Activated CD4-positive, alpha-beta T cell treated with anti-CD3 and anti-CD28 coated beads, Interleukin-2, amount 10 ng/mL, durations not matched to agents 7 days and 5 days (primary cell): Measurements from ENCODE around the gene CTDSP2. TPM values are rescaled to one million over a fixed set of nuclear protein-coding genes. Genes with fewer than 3 reads are reported as not detected.
A peak's percentile ranks its signal among the peaks of the same experiment; 100 is the strongest.
"Not testable (repeated sequence)": the region's sequence is repeated elsewhere in the genome, so short reads cannot be mapped to it uniquely, and the experiment has no call there.

ENCODE experiments used
- CTCF ChIA-PET: fragments of 350-600 bp; sonication (Branson Sonifier 250); formaldehyde crosslinking; loops from one replicate; lab custom pipeline; 2021; ENCODE audit warnings: antibody characterized with exemption; lab: Charles Lee
- POLR2A ChIA-PET: fragments of 350-600 bp; sonication (Branson Sonifier 250); formaldehyde crosslinking; loops from one replicate; lab custom pipeline; 2021; ENCODE audit warnings: antibody characterized with exemption; lab: Charles Lee
- DNase-seq: peaks from one replicate; pipeline ENCODE4 v3.0.0-alpha.2; 2020
- H3K27ac Mint-ChIP-seq: one replicate; pipeline ENCODE4 v1.8.0; 2021; ENCODE audit warnings: mild to moderate bottlenecking, moderate library complexity, mixed read lengths
- H3K27me3 Mint-ChIP-seq: one replicate; pipeline ENCODE4 v1.8.0; 2021; ENCODE audit warnings: mixed read lengths
- H3K36me3 Mint-ChIP-seq: one replicate; pipeline ENCODE4 v1.8.0; 2021; ENCODE audit warnings: low read depth, mixed read lengths
- H3K4me1 Mint-ChIP-seq: one replicate; pipeline ENCODE4 v1.8.0; 2021; ENCODE audit warnings: mixed read lengths
- H3K4me3 Mint-ChIP-seq: one replicate; pipeline ENCODE4 v1.8.0; 2021; ENCODE audit warnings: mild to moderate bottlenecking, moderate library complexity, mixed read lengths
- H3K9me3 Mint-ChIP-seq: one replicate; pipeline ENCODE4 v1.8.0; 2021; ENCODE audit warnings: mixed read lengths
- total RNA-seq, 2 experiments: library from RNA; stranded (reverse); gene quantifications; one replicate each; pipeline ENCODE4 v1.2.3, GENCODE V29; 2021

CTDSP2 gene
- total RNA-seq, 2 experiments from 2014 or later = 144 to 156 TPM

- H3K4me3 Mint-ChIP-seq = no peak overlapping the region
- DNase-seq = no peak
- ChIA-PET POLR2A (no interaction called here), CTCF (interaction anchor here (0.9 to 1.0 kb wide), 2 partner anchors 14 to 35 kb away, joined by 3 read pairs; no protein-coding TSS in a partner anchor)
- H3K9me3 Mint-ChIP-seq = no peaks in the 10 kb centered on the region
- H3K36me3 Mint-ChIP-seq = no peaks in the 10 kb centered on the region
- H3K27me3 Mint-ChIP-seq = peaks cover 21% of the 10 kb centered on the region
- H3K27ac Mint-ChIP-seq = no peak overlapping the region
- peaks cover 7% of the 10 kb centered on the region for H3K4me1 Mint-ChIP-seq
Measured at GRCh38 chr12:57861967-57862366, 15.4 kb upstream of the CTDSP2 start.

DNA sequence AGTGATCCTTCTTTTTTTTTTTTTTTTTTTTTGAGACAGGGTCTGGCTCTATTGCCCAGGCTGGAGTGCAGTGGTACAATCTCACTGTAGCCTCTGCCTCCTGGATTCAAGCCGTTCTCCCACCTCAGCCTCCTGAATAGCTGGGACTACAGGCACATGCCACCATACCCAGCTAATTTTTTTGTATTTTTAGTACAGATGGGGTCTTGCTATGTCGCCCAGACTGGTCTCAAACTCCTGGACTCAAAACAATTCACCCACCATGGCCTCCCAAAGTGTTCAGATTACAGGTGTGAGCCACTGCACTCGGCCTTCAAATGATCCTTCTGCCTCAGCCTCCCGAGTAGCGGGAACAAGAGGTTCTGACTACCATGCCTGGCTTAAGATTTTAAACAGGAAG, 14.4 kb upstream of the CTDSP2 start:
- H3K27ac Mint-ChIP-seq, H3K9me3 Mint-ChIP-seq, DNase-seq, POLR2A ChIA-PET, H3K36me3 Mint-ChIP-seq, CTCF ChIA-PET, H3K4me3 Mint-ChIP-seq, H3K4me1 Mint-ChIP-seq: not testable (repeated sequence)
- peaks cover 28% of the 10 kb centered on the region for H3K27me3 Mint-ChIP-seq

DNA sequence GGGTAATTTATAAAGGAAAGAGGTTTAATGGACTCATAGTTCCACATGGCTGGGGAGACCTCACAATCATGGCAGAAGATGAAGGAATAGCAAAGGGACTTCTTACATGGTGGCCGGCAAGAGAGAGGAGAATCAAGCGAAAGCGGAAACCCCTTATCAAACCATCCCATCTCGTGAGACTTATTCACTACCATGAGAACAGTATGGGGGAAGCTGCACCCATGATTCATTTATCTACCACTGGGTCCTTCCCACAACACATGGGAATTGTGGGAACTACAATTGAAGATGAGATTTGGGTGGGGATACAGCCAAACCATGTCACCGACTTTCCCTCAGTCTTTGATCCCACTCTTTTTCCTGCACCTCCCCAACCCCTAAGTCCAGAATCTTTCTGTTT, 12.6 kb upstream of the CTDSP2 start:
- POLR2A ChIA-PET = no interaction called here

GRCh38 chr12:57858123-57858522, 11.6 kb upstream of the CTDSP2 start:
- DNase-seq, H3K27ac Mint-ChIP-seq, H3K4me1 Mint-ChIP-seq, H3K9me3 Mint-ChIP-seq, H3K4me3 Mint-ChIP-seq, POLR2A ChIA-PET, H3K36me3 Mint-ChIP-seq: not testable (repeated sequence)
- CTCF ChIA-PET = interaction anchor here (0.6 to 1.1 kb wide), 3 partner anchors 11 to 81 kb away, joined by 3 read pairs; no protein-coding TSS in a partner anchor
- peaks cover 30% of the 10 kb centered on the region for H3K27me3 Mint-ChIP-seq

More for the DNA sequence above, 12.6 kb upstream of the CTDSP2 start:
- Mint-ChIP-seq H3K4me1 (no peaks in the 10 kb centered on the region), H3K4me3 (no peak overlapping the region), H3K9me3 (no peaks in the 10 kb centered on the region), H3K27me3 (peaks cover 26% of the 10 kb centered on the region), H3K36me3 (no peaks in the 10 kb centered on the region), H3K27ac (no peak overlapping the region)
- CTCF ChIA-PET = no interaction called here
- no peak for DNase-seq

DNA sequence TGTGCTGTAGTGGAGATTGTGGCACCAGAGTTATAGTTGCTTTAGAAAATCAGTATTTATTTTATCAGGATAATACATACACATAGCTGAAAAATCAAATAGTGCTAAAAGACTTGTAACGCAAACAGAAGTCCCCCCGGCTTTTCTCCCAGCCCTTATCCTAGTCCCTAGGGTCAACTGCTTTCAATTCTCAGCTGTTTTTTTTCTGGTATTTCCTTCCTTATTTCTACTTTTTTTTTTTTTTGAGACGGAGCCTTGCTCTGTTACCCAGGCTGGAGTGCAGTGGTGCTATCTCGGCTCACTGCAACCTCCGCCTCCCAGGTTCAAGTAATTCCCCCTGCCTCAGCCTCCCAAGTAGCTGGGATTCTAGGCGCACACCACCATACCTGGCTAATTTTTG, 8.4 kb upstream of the CTDSP2 start:
- H3K9me3 Mint-ChIP-seq = no peaks in the 10 kb centered on the region
- no peak for DNase-seq
- ChIA-PET POLR2A (interaction anchor here (0.6 kb wide), 2 partner anchors 10 to 1414 kb away, joined by 3 read pairs; no protein-coding TSS in a partner anchor), CTCF (interaction anchor here (0.8 to 2.8 kb wide), 6 partner anchors 10 to 49 kb away, joined by 3 to 14 read pairs (median 4); no protein-coding TSS in a partner anchor)
- no peak overlapping the region for H3K4me3 Mint-ChIP-seq
- H3K27me3 Mint-ChIP-seq = peaks cover 48% of the 10 kb centered on the region
- H3K36me3 Mint-ChIP-seq = no peaks in the 10 kb centered on the region
- H3K27ac Mint-ChIP-seq = no peak overlapping the region
- peaks cover 16% of the 10 kb centered on the region for H3K4me1 Mint-ChIP-seq

DNA sequence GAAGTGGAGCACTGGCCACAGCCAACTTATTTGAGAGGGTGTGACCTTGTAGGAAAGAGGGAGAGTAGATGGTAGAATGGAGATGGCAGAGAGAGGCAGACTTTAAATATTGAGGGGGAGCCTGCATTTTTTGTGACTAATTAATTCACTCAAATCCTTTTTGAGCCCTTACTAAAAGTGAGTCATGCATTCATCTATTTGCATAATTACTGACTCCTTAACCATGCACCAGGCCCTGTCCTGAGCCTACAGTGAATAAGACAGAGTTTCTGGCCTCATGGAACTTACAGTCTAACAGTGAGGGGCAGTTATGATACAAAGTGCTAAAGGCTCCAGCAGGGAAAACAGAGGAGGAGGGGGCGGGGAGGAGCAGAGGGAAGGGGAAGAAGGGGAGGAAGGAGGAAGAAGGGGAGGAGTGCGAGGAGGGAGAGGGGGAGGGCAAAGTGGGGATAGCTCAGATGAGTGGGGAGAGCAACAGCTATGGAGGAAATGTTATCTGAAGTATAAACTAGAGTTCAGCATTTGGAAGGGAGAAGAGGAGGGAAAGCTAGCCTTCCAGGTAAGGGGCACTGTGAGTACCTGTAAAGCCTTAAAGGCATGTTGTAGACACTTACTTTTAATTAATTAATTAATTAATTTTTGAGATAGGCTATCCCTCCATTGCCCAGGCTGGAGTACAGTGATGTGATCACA, 7.5 kb upstream of the CTDSP2 start:
- Mint-ChIP-seq H3K27ac (no peak overlapping the region), H3K27me3 (peaks cover 50% of the 10 kb centered on the region), H3K4me1 (peaks cover 16% of the 10 kb centered on the region), H3K36me3 (no peaks in the 10 kb centered on the region), H3K9me3 (no peaks in the 10 kb centered on the region), H3K4me3 (no peak overlapping the region)
- ChIA-PET POLR2A (no interaction called here), CTCF (interaction anchor here (1.1 to 2.8 kb wide), 6 partner anchors 11 to 48 kb away, joined by 3 to 14 read pairs (median 4); no protein-coding TSS in a partner anchor)
- DNase-seq = no peak

GRCh38 chr12:57852620-57853500, 6.3 kb upstream of the CTDSP2 start:
- DNase-seq = no peak
- H3K36me3 Mint-ChIP-seq = no peaks in the 10 kb centered on the region
- H3K4me3 Mint-ChIP-seq = no peak overlapping the region
- ChIA-PET CTCF (interaction anchor here (0.6 to 2.8 kb wide), 4 partner anchors 14 to 35 kb away, joined by 3 to 14 read pairs (median 4); no protein-coding TSS in a partner anchor), POLR2A (interaction anchor here (0.6 kb wide), 1 partner anchor 19 kb away, joined by 4 read pairs; no protein-coding TSS in a partner anchor)
- H3K27ac Mint-ChIP-seq = no peak overlapping the region
- H3K4me1 Mint-ChIP-seq = peaks cover 26% of the 10 kb centered on the region
- H3K9me3 Mint-ChIP-seq = no peaks in the 10 kb centered on the region
- H3K27me3 Mint-ChIP-seq = peaks cover 55% of the 10 kb centered on the region

DNA sequence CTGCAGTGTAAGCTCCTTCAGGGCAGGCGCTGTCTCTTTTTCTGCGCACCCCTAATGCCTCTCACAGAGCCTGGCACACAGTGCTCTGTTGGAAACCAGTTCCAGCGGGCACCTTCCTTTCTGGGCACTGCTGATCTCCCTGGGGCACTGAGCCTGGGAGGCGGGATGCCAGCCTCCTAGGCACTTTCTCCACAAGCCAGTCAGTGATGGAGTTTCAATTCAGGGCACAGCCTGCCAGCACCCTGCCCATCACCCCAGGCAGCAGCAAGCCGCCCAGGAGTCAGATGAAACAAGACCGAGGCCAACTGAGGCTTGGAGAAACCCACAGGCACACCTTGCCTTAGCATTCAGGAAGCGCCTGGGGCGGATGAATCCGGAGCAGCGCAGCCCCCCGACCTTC, 5.7 kb upstream of the CTDSP2 start:
- H3K4me3 Mint-ChIP-seq = no peak overlapping the region
- ChIA-PET POLR2A (interaction anchor here (0.6 kb wide), 1 partner anchor 18 kb away, joined by 4 read pairs; no protein-coding TSS in a partner anchor), CTCF (interaction anchor here (0.7 to 1.4 kb wide), 3 partner anchors 10 to 47 kb away, joined by 3 to 4 read pairs (median 3); no protein-coding TSS in a partner anchor)
- no peak for DNase-seq
- peaks cover 55% of the 10 kb centered on the region for H3K27me3 Mint-ChIP-seq
- H3K4me1 Mint-ChIP-seq = peaks cover 28% of the 10 kb centered on the region
- H3K36me3 Mint-ChIP-seq = no peaks in the 10 kb centered on the region
- no peaks in the 10 kb centered on the region for H3K9me3 Mint-ChIP-seq
- no peak overlapping the region for H3K27ac Mint-ChIP-seq

DNA sequence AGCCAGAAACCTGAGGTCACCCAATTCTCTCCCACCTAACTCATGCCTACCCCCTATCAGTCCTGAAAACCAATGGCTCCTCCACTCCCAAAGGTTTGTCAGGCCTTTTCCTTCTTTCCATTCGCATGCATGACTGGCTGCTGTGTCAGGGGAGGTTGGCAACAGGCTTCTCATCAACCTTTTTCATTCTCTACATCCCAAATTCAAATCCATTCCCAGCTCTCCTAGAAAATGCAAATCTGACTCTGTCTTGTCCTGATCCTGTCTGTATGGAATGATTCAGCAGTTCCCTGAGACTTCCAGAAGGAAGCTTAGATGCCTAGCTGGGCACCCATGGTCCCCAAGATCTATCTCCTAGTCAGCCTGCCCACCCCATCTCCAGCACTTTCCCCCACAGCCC, 5.0 kb upstream of the CTDSP2 start:
- no peaks in the 10 kb centered on the region for H3K9me3 Mint-ChIP-seq
- ChIA-PET POLR2A (interaction anchor here (0.6 kb wide), 1 partner anchor 10 kb away, joined by 4 read pairs; no protein-coding TSS in a partner anchor), CTCF (interaction anchor here (0.7 to 1.4 kb wide), 6 partner anchors 9 to 68 kb away, joined by 3 to 5 read pairs (median 4); partner anchors contain the start of gene TSFM)
- H3K27me3 Mint-ChIP-seq = peaks cover 51% of the 10 kb centered on the region
- H3K36me3 Mint-ChIP-seq = no peaks in the 10 kb centered on the region
- H3K4me3 Mint-ChIP-seq = no peak overlapping the region
- no peak overlapping the region for H3K27ac Mint-ChIP-seq
- H3K4me1 Mint-ChIP-seq = peaks cover 32% of the 10 kb centered on the region
- DNase-seq = no peak

GRCh38 chr12:57850854-57851430, 4.4 kb upstream of the CTDSP2 start:
- Mint-ChIP-seq H3K27ac (no peak overlapping the region), H3K4me3 (no peak overlapping the region), H3K9me3 (no peaks in the 10 kb centered on the region), H3K27me3 (peaks cover 47% of the 10 kb centered on the region), H3K36me3 (no peaks in the 10 kb centered on the region), H3K4me1 (peaks cover 32% of the 10 kb centered on the region)
- peak; percentile 14 for DNase-seq
- ChIA-PET POLR2A (interaction anchor here (0.6 kb wide), 1 partner anchor 9 kb away, joined by 4 read pairs; no protein-coding TSS in a partner anchor), CTCF (interaction anchor here (0.8 to 1.4 kb wide), 7 partner anchors 8 to 68 kb away, joined by 3 to 5 read pairs (median 3); partner anchors contain the start of gene TSFM)

DNA sequence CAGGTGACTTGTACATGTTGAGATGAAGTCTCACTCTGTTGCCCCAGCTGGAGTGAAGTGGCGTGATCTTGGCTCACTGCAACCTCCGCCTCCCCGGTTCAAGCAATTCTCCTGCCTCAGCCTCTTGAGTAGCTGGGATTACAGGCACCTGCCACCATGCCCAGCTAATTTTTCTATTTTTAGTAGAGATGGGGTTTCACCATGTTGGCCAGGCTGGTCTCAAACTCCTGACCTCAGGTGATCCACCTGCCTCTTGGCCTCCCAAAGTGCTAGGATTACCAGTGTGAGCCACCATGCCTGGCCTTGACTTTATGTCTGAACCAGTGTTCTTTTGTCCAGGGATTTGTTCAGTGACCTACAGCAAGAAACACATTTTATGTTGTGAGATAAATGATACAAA, 2.9 kb upstream of the CTDSP2 start:
- peaks cover 33% of the 10 kb centered on the region for H3K4me1 Mint-ChIP-seq
- CTCF ChIA-PET, H3K4me3 Mint-ChIP-seq, H3K9me3 Mint-ChIP-seq, H3K27ac Mint-ChIP-seq, POLR2A ChIA-PET, H3K36me3 Mint-ChIP-seq, DNase-seq: not testable (repeated sequence)
- peaks cover 42% of the 10 kb centered on the region for H3K27me3 Mint-ChIP-seq

DNA sequence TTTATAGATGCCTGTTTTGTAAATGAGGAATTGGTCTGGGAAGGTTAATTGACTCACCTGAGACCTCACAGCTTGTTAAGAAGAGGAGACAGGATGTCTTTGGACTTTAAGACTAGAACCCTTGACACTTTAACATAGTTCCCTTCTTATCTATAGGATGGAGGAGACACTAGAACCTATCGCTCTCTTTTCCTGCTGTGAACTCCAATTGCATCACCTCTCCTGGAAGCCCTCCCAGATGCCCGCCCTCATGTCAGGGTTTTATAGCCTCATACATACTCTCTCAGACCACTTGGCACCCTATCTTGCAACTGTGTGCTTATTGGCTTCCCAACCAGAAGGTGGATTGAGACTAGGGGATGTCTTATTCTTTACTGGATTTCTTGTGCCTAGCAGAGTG, 2.5 kb upstream of the CTDSP2 start:
- Mint-ChIP-seq H3K27ac (no peak overlapping the region), H3K36me3 (no peaks in the 10 kb centered on the region), H3K27me3 (peaks cover 40% of the 10 kb centered on the region), H3K4me1 (peaks cover 37% of the 10 kb centered on the region), H3K4me3 (no peak overlapping the region), H3K9me3 (no peaks in the 10 kb centered on the region)
- CTCF ChIA-PET = no interaction called here
- DNase-seq = no peak
- POLR2A ChIA-PET = no interaction called here
